ENCODE results near the gene FAM76A. TPM values are rescaled to one million over a fixed set of nuclear protein-coding genes. Genes with fewer than 3 reads are reported as not detected.

The FAM76A gene
- total RNA-seq, 4 donors from 2014 or later, result 10.5 to 29.1 (median 12.5) TPM

GRCh38 chr1:27762033-27762432, 36.3 kb downstream of the FAM76A start:
- DNase-seq, result no peak
- Histone ChIP-seq H3K36me3 (peaks cover 0 to 20% (median 6%) of the 10 kb centered on the region in 4 donors), H3K9me3 (no peaks in the 10 kb centered on the region), H3K27me3 (no peaks in the 10 kb centered on the region), H3K4me1 (no peaks in the 10 kb centered on the region), H3K4me3 (no peak overlapping the region), H3K27ac (no peak overlapping the region)
- TF ChIP-seq EP300 (IDR thresholded peaks at IDR 0.05; ENCODE audit: low read depth), result no peak
- no peak for TF ChIP-seq CTCF (IDR thresholded peaks at IDR 0.05)
- no peak for TF ChIP-seq POLR2A (IDR thresholded peaks at IDR 0.05)
- TF ChIP-seq POLR2AphosphoS5 (IDR thresholded peaks at IDR 0.05), result no peak
- in situ Hi-C loops (cut with MboI; ENCODE audit: low pct_ligation_motif_present in 1 of 4, low pct_unique_long_range_greater_than_20kb in 1 of 4, low sequenced_read_pairs in 3 of 4), result no loop called here
- whole genome bisulfite sequencing, 2 donors (ENCODE audit: low coverage in 1 of 2), result 96 to 100% methylated on average over 1 of the region's 1 CpG
- intact Hi-C loops (cut with DNase I; ENCODE audit: low total_unique reads), result no loop called here

GRCh38 chr1:27763358-27763757, 37.6 kb downstream of the FAM76A start:
- WGBS, 2 donors (ENCODE audit: low coverage in 1 of 2), result 94% methylated on average over 4 of the region's 4 CpGs; no CpG with 5 or more reads in 1 of the 2 donors
- H3K36me3 ChIP-seq, result peaks cover 0 to 20% (median 6%) of the 10 kb centered on the region in 4 donors
- DNase-seq, result no peak
- no peaks in the 10 kb centered on the region for H3K4me1 ChIP-seq
- in situ Hi-C loops (cut with MboI; ENCODE audit: low pct_ligation_motif_present in 1 of 4, low pct_unique_long_range_greater_than_20kb in 1 of 4, low sequenced_read_pairs in 3 of 4), result no loop called here
- no peaks in the 10 kb centered on the region for H3K9me3 ChIP-seq
- no peak overlapping the region for H3K4me3 ChIP-seq
- no peaks in the 10 kb centered on the region for H3K27me3 ChIP-seq
- H3K27ac ChIP-seq, result no peak overlapping the region
- no peak for TF ChIP-seq EP300 (IDR thresholded peaks at IDR 0.05; ENCODE audit: low read depth)
- TF ChIP-seq POLR2A (IDR thresholded peaks at IDR 0.05), result no peak
- no peak for TF ChIP-seq CTCF (IDR thresholded peaks at IDR 0.05)
- no peak for TF ChIP-seq POLR2AphosphoS5 (IDR thresholded peaks at IDR 0.05)
- intact Hi-C loops (cut with DNase I; ENCODE audit: low total_unique reads), result no loop called here

- no peak for TF ChIP-seq POLR2A (IDR thresholded peaks at IDR 0.05)
- no peak for TF ChIP-seq EP300 (IDR thresholded peaks at IDR 0.05; ENCODE audit: low read depth)
- TF ChIP-seq CTCF (IDR thresholded peaks at IDR 0.05), result no peak
- TF ChIP-seq POLR2AphosphoS5 (IDR thresholded peaks at IDR 0.05), result no peak
- peaks cover 7 to 21% (median 10%) of the 10 kb centered on the region in 4 donors for H3K4me1 ChIP-seq
- no peak overlapping the region for H3K27ac ChIP-seq
- no peak for DNase-seq
- no peaks in the 10 kb centered on the region for H3K9me3 ChIP-seq
- in situ Hi-C loops (cut with MboI; ENCODE audit: low pct_ligation_motif_present in 1 of 4, low pct_unique_long_range_greater_than_20kb in 1 of 4, low sequenced_read_pairs in 3 of 4) (no loop called here), intact Hi-C loops (cut with DNase I; ENCODE audit: low total_unique reads) (no loop called here)
- H3K36me3 ChIP-seq, result no peaks in the 10 kb centered on the region
- no peaks in the 10 kb centered on the region for H3K27me3 ChIP-seq
- 74 to 84% methylated on average over 2 of the region's 2 CpGs for WGBS, 2 donors (ENCODE audit: low coverage in 1 of 2)
- no peak overlapping the region for H3K4me3 ChIP-seq
Measured at GRCh38 chr1:27770293-27770830, 44.6 kb downstream of the FAM76A start.

GRCh38 chr1:27772036-27772931, 46.5 kb downstream of the FAM76A start:
- no peak for TF ChIP-seq POLR2AphosphoS5 (IDR thresholded peaks at IDR 0.05)
- no peak for TF ChIP-seq CTCF (IDR thresholded peaks at IDR 0.05)
- no peak for TF ChIP-seq EP300 (IDR thresholded peaks at IDR 0.05; ENCODE audit: low read depth)
- TF ChIP-seq POLR2A (IDR thresholded peaks at IDR 0.05), result no peak
- Histone ChIP-seq H3K36me3 (no peaks in the 10 kb centered on the region), H3K27me3 (no peaks in the 10 kb centered on the region), H3K27ac (peak overlapping the region; percentile 93 to 98 (median 96)), H3K4me3 (peak overlapping the region in 3 of 4 donors; percentile 84 to 98 (median 84)), H3K9me3 (no peaks in the 10 kb centered on the region), H3K4me1 (peaks cover 7 to 33% (median 10%) of the 10 kb centered on the region in 4 donors)
- intact Hi-C loops (cut with DNase I; ENCODE audit: low total_unique reads), result no loop called here
- no peak for DNase-seq
- in situ Hi-C loops (cut with MboI; ENCODE audit: low pct_ligation_motif_present in 1 of 4, low pct_unique_long_range_greater_than_20kb in 1 of 4, low sequenced_read_pairs in 3 of 4), result no loop called here
- whole genome bisulfite sequencing, 2 donors (ENCODE audit: low coverage in 1 of 2), result 21 to 32% methylated on average over 14 to 18 of the region's 18 CpGs

Measured in transverse colon (tissue), 4 donors.